Stomach (tissue), 9 donors: ENCODE measurements around the gene TMCC1. TPM values are rescaled to one million over a fixed set of nuclear protein-coding genes. Genes with fewer than 3 reads are reported as not detected.

Experiments used
- DNase-seq, 2 donors: peaks; one replicate each; pipeline versions ENCODE4 v3.0.0 to v3.0.0-alpha.2; 2013 to 2019
- H3K27ac ChIP-seq, 5 donors: fragments of 200-600 bp in 4 of 5; sonication (generic) in 4 of 5; one replicate each; pipeline ENCODE4 v1.5.1; 2013 to 2019; ENCODE audit warnings: mild to moderate bottlenecking in 1 of 5, moderate library complexity in 1 of 5
- H3K27me3 ChIP-seq, 3 donors: fragments of 200-600 bp; sonication (generic); one replicate each; pipeline ENCODE4 v1.5.1; 2017 to 2019; ENCODE audit warnings: mixed run types in 1 of 3
- H3K36me3 ChIP-seq, 4 donors: fragments of 200-600 bp; sonication (generic); 1 replicate in 3 of 4; 2 replicates in 1 of 4; pipeline ENCODE4 v1.5.1; 2016 to 2019
- H3K4me1 ChIP-seq, 4 donors: fragments of 200-600 bp; sonication (generic); one replicate each; pipeline ENCODE4 v1.5.1; 2016 to 2019
- H3K4me3 ChIP-seq, 4 donors: fragments of 200-600 bp; sonication (generic) in 3 of 4; one replicate each; pipeline ENCODE4 v1.5.1; 2016 to 2019; ENCODE audit warnings: mild to moderate bottlenecking in 1 of 4
- H3K9me3 ChIP-seq, 4 donors: fragments of 200-600 bp; sonication (generic); one replicate each; pipeline ENCODE4 v1.5.1; 2016 to 2019
- EP300 ChIP-seq: sonication (generic); formaldehyde crosslinking; IDR thresholded peaks from one replicate; pipeline ENCODE4 v1.6.1; 2017; ENCODE audit warnings: antibody characterized with exemption
- POLR2A ChIP-seq, 4 donors: fragments of 450-650 bp; IDR thresholded peaks; one replicate each; pipeline ENCODE4 v1.6.1; 2016; ENCODE audit warnings: antibody characterized with exemption in 4 of 4, control low read depth in 2 of 4, mild to moderate bottlenecking in 1 of 4, moderate library complexity in 1 of 4
- POLR2AphosphoS5 ChIP-seq, 3 donors: sonication (generic); formaldehyde crosslinking; IDR thresholded peaks; one replicate each; pipeline ENCODE4 v1.6.1; 2016; ENCODE audit warnings: antibody characterized with exemption in 3 of 3
- WGBS, 5 donors: extraction: QIAGEN DNeasy Blood & Tissue Kit in 3 of 5; methylation state at CpG; one replicate each; pipeline versions ENCODE4 v1.1.5 to v1.1.7; 2013 to 2018; 5-methylcytosine and 5-hydroxymethylcytosine counted together
- intact Hi-C: fragments of 100-400 bp; cut with DNase I; formaldehyde crosslinking; loops from one replicate; pipeline ENCODE4 v1.15.1; 2023; ENCODE audit warnings: low total_unique reads
- polyA plus RNA-seq, 3 donors: library from polyadenylated mRNA; stranded (reverse); fragments of 200-250 nt; gene quantifications; one replicate each; pipeline ENCODE4 v1.2.3, GENCODE V29; 2013
- total RNA-seq, 5 donors: library from RNA; depleted of rRNA; stranded (reverse); fragments of >200 nt; gene quantifications; one replicate each; pipeline versions ENCODE4 v1.1.0 to v1.2.3, GENCODE V29; 2014 to 2016
- TF ChIP-seq, protein P1 (sequence below), 7 experiments: fragments of 450-650 bp in 4 of 7; fragments of 200-600 bp in 3 of 7; sonication (generic) in 3 of 7; IDR thresholded peaks; one replicate each; pipeline ENCODE4 v1.5.1; 2016 to 2019; ENCODE audit warnings: antibody characterized with exemption in 7 of 7, control low read depth in 2 of 7, mild to moderate bottlenecking in 1 of 7
- donor health status: healthy with polysubstance abuse.
- donor health status: Bipolar disorder and iron deficiency.
- donor health status: healthy.

TMCC1 gene
- total and polyA plus RNA-seq, 8 donors = 5.0 to 26.6 (median 9.3) TPM

DNA sequence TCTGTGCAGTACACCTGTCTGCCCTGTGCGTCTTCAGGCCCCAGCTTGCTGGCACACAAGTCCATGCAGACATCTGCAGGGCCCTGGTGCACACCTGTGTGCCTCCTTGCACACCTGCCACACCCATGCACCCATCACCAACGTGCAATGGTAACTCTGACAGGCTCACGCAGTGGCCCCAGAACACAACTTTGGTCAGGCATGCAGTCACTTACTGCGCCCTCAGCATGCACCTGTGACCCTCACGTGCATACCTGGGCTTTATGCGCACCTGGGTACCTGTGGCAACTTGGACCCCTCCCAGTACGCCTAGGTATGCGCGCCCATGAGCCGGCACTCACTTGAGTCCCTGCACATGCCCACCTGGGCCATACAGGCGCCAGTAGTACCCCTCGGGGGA lies 288.7 kb downstream of the TMCC1 start:
- TF ChIP-seq, protein P1, sequence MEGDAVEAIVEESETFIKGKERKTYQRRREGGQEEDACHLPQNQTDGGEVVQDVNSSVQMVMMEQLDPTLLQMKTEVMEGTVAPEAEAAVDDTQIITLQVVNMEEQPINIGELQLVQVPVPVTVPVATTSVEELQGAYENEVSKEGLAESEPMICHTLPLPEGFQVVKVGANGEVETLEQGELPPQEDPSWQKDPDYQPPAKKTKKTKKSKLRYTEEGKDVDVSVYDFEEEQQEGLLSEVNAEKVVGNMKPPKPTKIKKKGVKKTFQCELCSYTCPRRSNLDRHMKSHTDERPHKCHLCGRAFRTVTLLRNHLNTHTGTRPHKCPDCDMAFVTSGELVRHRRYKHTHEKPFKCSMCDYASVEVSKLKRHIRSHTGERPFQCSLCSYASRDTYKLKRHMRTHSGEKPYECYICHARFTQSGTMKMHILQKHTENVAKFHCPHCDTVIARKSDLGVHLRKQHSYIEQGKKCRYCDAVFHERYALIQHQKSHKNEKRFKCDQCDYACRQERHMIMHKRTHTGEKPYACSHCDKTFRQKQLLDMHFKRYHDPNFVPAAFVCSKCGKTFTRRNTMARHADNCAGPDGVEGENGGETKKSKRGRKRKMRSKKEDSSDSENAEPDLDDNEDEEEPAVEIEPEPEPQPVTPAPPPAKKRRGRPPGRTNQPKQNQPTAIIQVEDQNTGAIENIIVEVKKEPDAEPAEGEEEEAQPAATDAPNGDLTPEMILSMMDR (IDR thresholded peaks at IDR 0.05) = no peak
- TF ChIP-seq EP300 (no peak), POLR2AphosphoS5 (IDR thresholded peaks at IDR 0.05) (no peak), POLR2A (IDR thresholded peaks at IDR 0.05) (no peak)
- Histone ChIP-seq H3K27ac (peak overlapping the region in 4 of 5 donors; percentile 72 to 87 (median 84)), H3K36me3 (peaks cover 0 to 3% (median 0%) of the 10 kb centered on the region in 4 donors), H3K4me3 (peak overlapping the region; percentile 60 to 73 (median 64)), H3K4me1 (peaks cover 59 to 95% (median 79%) of the 10 kb centered on the region in 4 donors), H3K27me3 (peaks cover 0 to 18% (median 0%) of the 10 kb centered on the region in 3 donors), H3K9me3 (no peaks in the 10 kb centered on the region)
- intact Hi-C loops = no loop called here
- 21 to 31% (median 25%) methylated on average over 11 to 12 of the region's 12 CpGs; no CpG with 5 or more reads in 1 of the 5 donors for WGBS, 5 donors
- DNase-seq = no peak

- intact Hi-C loops = no loop called here
These were observed 289.3 kb downstream of the TMCC1 start for GRCh38 chr3:129603991-129604749.

GRCh38 chr3:129603561-129603942 lies 290.0 kb downstream of the TMCC1 start:
- Histone ChIP-seq H3K4me3 (peak overlapping the region; percentile 60 to 73 (median 64)), H3K27ac (peak overlapping the region; percentile 20 to 87 (median 83)), H3K36me3 (peaks cover 0 to 3% (median 0%) of the 10 kb centered on the region in 4 donors), H3K9me3 (no peaks in the 10 kb centered on the region), H3K4me1 (peaks cover 59 to 95% (median 80%) of the 10 kb centered on the region in 4 donors), H3K27me3 (peaks cover 0 to 18% (median 0%) of the 10 kb centered on the region in 3 donors)
- intact Hi-C loops = no loop called here
- no peak for TF ChIP-seq POLR2A (IDR thresholded peaks at IDR 0.05)
- TF ChIP-seq, protein P1 (IDR thresholded peaks at IDR 0.05) = no peak
- TF ChIP-seq EP300 = no peak
- no peak for DNase-seq
- 61 to 69% (median 64%) methylated on average over 7 of the region's 7 CpGs for WGBS, 5 donors

More at GRCh38 chr3:129603991-129604749, 289.3 kb downstream of the TMCC1 start:
- Histone ChIP-seq H3K4me3 (peak overlapping the region; percentile 60 to 73 (median 64)), H3K27me3 (peaks cover 0 to 18% (median 0%) of the 10 kb centered on the region in 3 donors), H3K9me3 (no peaks in the 10 kb centered on the region), H3K36me3 (peaks cover 0 to 3% (median 0%) of the 10 kb centered on the region in 4 donors), H3K4me1 (peaks cover 59 to 95% (median 80%) of the 10 kb centered on the region in 4 donors), H3K27ac (peak overlapping the region; percentile 20 to 87 (median 83))
- 54 to 64% (median 62%) methylated on average over 7 to 8 of the region's 8 CpGs for WGBS, 5 donors
- no peak for TF ChIP-seq POLR2A (IDR thresholded peaks at IDR 0.05)
- TF ChIP-seq, protein P1 (IDR thresholded peaks at IDR 0.05) = no peak
- no peak for TF ChIP-seq EP300
- no peak for TF ChIP-seq POLR2AphosphoS5 (IDR thresholded peaks at IDR 0.05)
- no peak for DNase-seq

GRCh38 chr3:129602730-129603560 lies 290.6 kb downstream of the TMCC1 start:
- H3K27me3 ChIP-seq = peaks cover 0 to 18% (median 0%) of the 10 kb centered on the region in 3 donors
- TF ChIP-seq, protein P1 (IDR thresholded peaks at IDR 0.05) = no peak
- TF ChIP-seq POLR2AphosphoS5 (IDR thresholded peaks at IDR 0.05) (peak in 1 of 3 donors; percentile 31), EP300 (no peak), POLR2A (IDR thresholded peaks at IDR 0.05) (no peak)
- peaks cover 59 to 95% (median 81%) of the 10 kb centered on the region in 4 donors for H3K4me1 ChIP-seq
- H3K27ac ChIP-seq = peak overlapping the region; percentile 33 to 87 (median 83)
- H3K4me3 ChIP-seq = peak overlapping the region; percentile 60 to 73 (median 64)
- WGBS, 5 donors = 55 to 65% (median 58%) methylated on average over 13 to 15 of the region's 15 CpGs
- no peaks in the 10 kb centered on the region for H3K9me3 ChIP-seq
- intact Hi-C loops = no loop called here
- DNase-seq = peak in 1 of 2 donors; percentile 86
- peaks cover 0 to 3% (median 0%) of the 10 kb centered on the region in 4 donors for H3K36me3 ChIP-seq
